Activated naive CD8-positive, alpha-beta T cell (primary cell): ENCODE measurements around the gene DLG2.

Experiments
- H3K27ac Mint-ChIP-seq: one replicate; pipeline ENCODE4 v1.8.0; 2021; ENCODE audit warnings: mixed read lengths
- H3K27me3 Mint-ChIP-seq: one replicate; pipeline ENCODE4 v1.8.0; 2021; ENCODE audit warnings: mixed read lengths
- H3K36me3 Mint-ChIP-seq: one replicate; pipeline ENCODE4 v1.8.0; 2021; ENCODE audit warnings: mixed read lengths
- H3K4me1 Mint-ChIP-seq: one replicate; pipeline ENCODE4 v1.8.0; 2021; ENCODE audit warnings: low read depth, mixed read lengths
- H3K4me3 Mint-ChIP-seq: one replicate; pipeline ENCODE4 v1.8.0; 2021; ENCODE audit warnings: mild to moderate bottlenecking, mixed read lengths
- H3K9me3 Mint-ChIP-seq: one replicate; pipeline ENCODE4 v1.8.0; 2021; ENCODE audit warnings: low read depth, mixed read lengths

DLG2 gene

GRCh38 chr11:84663731-84664130 is 963.4 kb downstream of the DLG2 start:
- Mint-ChIP-seq H3K27me3 (no peaks in the 10 kb centered on the region), H3K4me3 (no peak overlapping the region), H3K27ac (no peak overlapping the region), H3K9me3 (peaks cover 8% of the 10 kb centered on the region), H3K4me1 (no peaks in the 10 kb centered on the region), H3K36me3 (no peaks in the 10 kb centered on the region)

- H3K4me3 Mint-ChIP-seq = no peak overlapping the region
Measured at GRCh38 chr11:84660257-84660977, 966.7 kb downstream of the DLG2 start.

GRCh38 chr11:84655712-84656111 is 971.4 kb downstream of the DLG2 start:
- no peaks in the 10 kb centered on the region for H3K36me3 Mint-ChIP-seq
- peaks cover 28% of the 10 kb centered on the region for H3K9me3 Mint-ChIP-seq
- H3K4me3 Mint-ChIP-seq = no peak overlapping the region
- H3K27me3 Mint-ChIP-seq = no peaks in the 10 kb centered on the region
- H3K4me1 Mint-ChIP-seq = no peaks in the 10 kb centered on the region
- H3K27ac Mint-ChIP-seq = no peak overlapping the region

More at GRCh38 chr11:84660257-84660977, 966.7 kb downstream of the DLG2 start:
- Mint-ChIP-seq H3K36me3 (no peaks in the 10 kb centered on the region), H3K9me3 (peaks cover 13% of the 10 kb centered on the region), H3K27me3 (no peaks in the 10 kb centered on the region), H3K4me1 (no peaks in the 10 kb centered on the region), H3K27ac (no peak overlapping the region)

GRCh38 chr11:84648471-84648870 is 978.7 kb downstream of the DLG2 start:
- no peaks in the 10 kb centered on the region for H3K36me3 Mint-ChIP-seq
- H3K4me1 Mint-ChIP-seq = no peaks in the 10 kb centered on the region
- H3K27me3 Mint-ChIP-seq = no peaks in the 10 kb centered on the region
- no peak overlapping the region for H3K27ac Mint-ChIP-seq
- peaks cover 18% of the 10 kb centered on the region for H3K9me3 Mint-ChIP-seq
- H3K4me3 Mint-ChIP-seq = no peak overlapping the region

- Mint-ChIP-seq H3K27ac (no peak overlapping the region), H3K36me3 (no peaks in the 10 kb centered on the region), H3K4me1 (no peaks in the 10 kb centered on the region), H3K27me3 (no peaks in the 10 kb centered on the region), H3K4me3 (no peak overlapping the region), H3K9me3 (peaks cover 9% of the 10 kb centered on the region)
Measured at GRCh38 chr11:84645988-84646694, 981.0 kb downstream of the DLG2 start.

GRCh38 chr11:84642500-84642899 is 984.6 kb downstream of the DLG2 start:
- no peak overlapping the region for H3K4me3 Mint-ChIP-seq
- no peaks in the 10 kb centered on the region for H3K9me3 Mint-ChIP-seq
- no peaks in the 10 kb centered on the region for H3K4me1 Mint-ChIP-seq
- H3K27ac Mint-ChIP-seq = no peak overlapping the region
- H3K27me3 Mint-ChIP-seq = no peaks in the 10 kb centered on the region
- no peaks in the 10 kb centered on the region for H3K36me3 Mint-ChIP-seq

- H3K4me3 Mint-ChIP-seq = no peak overlapping the region
- H3K27me3 Mint-ChIP-seq = no peaks in the 10 kb centered on the region
- no peak overlapping the region for H3K27ac Mint-ChIP-seq
- H3K9me3 Mint-ChIP-seq = peaks cover 4% of the 10 kb centered on the region
- H3K36me3 Mint-ChIP-seq = no peaks in the 10 kb centered on the region
- no peaks in the 10 kb centered on the region for H3K4me1 Mint-ChIP-seq
Measured at GRCh38 chr11:84634309-84634708, 992.8 kb downstream of the DLG2 start.

GRCh38 chr11:84628871-84629620 is 998.1 kb downstream of the DLG2 start:
- Mint-ChIP-seq H3K4me1 (no peaks in the 10 kb centered on the region), H3K4me3 (no peak overlapping the region), H3K9me3 (peaks cover 8% of the 10 kb centered on the region), H3K36me3 (no peaks in the 10 kb centered on the region), H3K27ac (no peak overlapping the region), H3K27me3 (no peaks in the 10 kb centered on the region)

- Mint-ChIP-seq H3K4me3 (no peak overlapping the region), H3K36me3 (no peaks in the 10 kb centered on the region), H3K4me1 (no peaks in the 10 kb centered on the region), H3K9me3 (peaks cover 13% of the 10 kb centered on the region), H3K27ac (no peak overlapping the region), H3K27me3 (no peaks in the 10 kb centered on the region)
Measured at GRCh38 chr11:84626256-84626655, 1000.9 kb downstream of the DLG2 start.

- peaks cover 1% of the 10 kb centered on the region for H3K9me3 Mint-ChIP-seq
- no peaks in the 10 kb centered on the region for H3K27me3 Mint-ChIP-seq
- H3K36me3 Mint-ChIP-seq = no peaks in the 10 kb centered on the region
- H3K27ac Mint-ChIP-seq = no peak overlapping the region
- H3K4me1 Mint-ChIP-seq = no peaks in the 10 kb centered on the region
- H3K4me3 Mint-ChIP-seq = no peak overlapping the region
Measured at GRCh38 chr11:84612645-84613044, 1014.5 kb downstream of the DLG2 start.

GRCh38 chr11:84608837-84609196 is 1018.3 kb downstream of the DLG2 start:
- no peaks in the 10 kb centered on the region for H3K36me3 Mint-ChIP-seq
- peaks cover 4% of the 10 kb centered on the region for H3K9me3 Mint-ChIP-seq
- H3K4me1 Mint-ChIP-seq = no peaks in the 10 kb centered on the region
- H3K4me3 Mint-ChIP-seq = no peak overlapping the region
- no peaks in the 10 kb centered on the region for H3K27me3 Mint-ChIP-seq
- H3K27ac Mint-ChIP-seq = no peak overlapping the region

GRCh38 chr11:84607975-84608836 is 1018.9 kb downstream of the DLG2 start:
- Mint-ChIP-seq H3K4me1 (no peaks in the 10 kb centered on the region), H3K9me3 (peaks cover 4% of the 10 kb centered on the region), H3K36me3 (no peaks in the 10 kb centered on the region), H3K4me3 (no peak overlapping the region), H3K27me3 (no peaks in the 10 kb centered on the region), H3K27ac (no peak overlapping the region)

GRCh38 chr11:84594602-84595001 is 1032.5 kb downstream of the DLG2 start:
- no peak overlapping the region for H3K4me3 Mint-ChIP-seq
- H3K36me3 Mint-ChIP-seq = peaks cover 2% of the 10 kb centered on the region
- no peak overlapping the region for H3K27ac Mint-ChIP-seq
- H3K27me3 Mint-ChIP-seq = no peaks in the 10 kb centered on the region
- peaks cover 6% of the 10 kb centered on the region for H3K9me3 Mint-ChIP-seq
- no peaks in the 10 kb centered on the region for H3K4me1 Mint-ChIP-seq

GRCh38 chr11:84590106-84590505 is 1037.0 kb downstream of the DLG2 start:
- no peak overlapping the region for H3K27ac Mint-ChIP-seq
- H3K36me3 Mint-ChIP-seq = peaks cover 2% of the 10 kb centered on the region
- H3K27me3 Mint-ChIP-seq = no peaks in the 10 kb centered on the region
- no peak overlapping the region for H3K4me3 Mint-ChIP-seq
- H3K9me3 Mint-ChIP-seq = peaks cover 6% of the 10 kb centered on the region
- H3K4me1 Mint-ChIP-seq = no peaks in the 10 kb centered on the region
